ENCODE results near the gene CCDC159.
A peak's percentile ranks its signal among the peaks of the same experiment; 100 is the strongest.

DNA sequence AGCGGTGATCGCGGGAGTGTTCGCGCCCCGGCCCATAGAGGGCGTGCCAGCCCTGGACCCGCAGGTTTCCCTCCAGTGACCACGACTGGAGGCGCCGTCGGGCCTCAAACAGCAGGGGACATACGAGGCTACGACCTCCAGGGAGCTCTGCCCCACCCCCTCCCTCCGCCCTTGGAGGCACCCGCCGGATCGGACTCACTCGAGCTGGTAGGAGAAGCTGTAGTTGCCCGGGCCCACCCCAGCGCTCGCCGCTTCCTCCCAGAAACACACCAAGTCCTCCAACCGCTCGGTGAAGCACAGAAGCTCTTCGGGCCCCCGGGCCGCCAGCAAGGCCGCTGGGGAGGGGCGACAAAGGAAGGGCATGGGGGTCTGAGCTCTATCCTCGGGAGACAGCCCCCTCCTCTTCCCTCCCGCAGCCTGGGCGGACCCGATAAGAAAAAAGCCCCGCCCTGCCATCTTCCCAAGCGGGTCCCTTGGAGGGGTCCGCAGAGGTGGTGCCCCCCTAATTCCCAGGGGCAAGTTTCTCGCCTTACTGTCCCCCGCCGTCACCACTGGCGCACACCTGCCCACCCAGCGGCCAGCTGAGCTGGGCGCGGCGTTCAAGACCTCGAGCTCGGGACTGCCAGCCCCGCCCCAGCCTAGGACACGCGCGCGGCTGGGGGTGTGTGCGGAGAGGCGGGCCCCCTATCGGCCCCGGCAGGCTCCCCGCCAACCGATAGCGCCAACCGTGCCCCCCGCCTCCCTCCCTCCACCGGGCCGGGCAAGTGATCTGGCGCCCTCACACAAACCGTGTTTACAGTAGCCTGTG lies 36.8 kb downstream of the CCDC159 start:
- TF ChIP-seq, protein P1, sequence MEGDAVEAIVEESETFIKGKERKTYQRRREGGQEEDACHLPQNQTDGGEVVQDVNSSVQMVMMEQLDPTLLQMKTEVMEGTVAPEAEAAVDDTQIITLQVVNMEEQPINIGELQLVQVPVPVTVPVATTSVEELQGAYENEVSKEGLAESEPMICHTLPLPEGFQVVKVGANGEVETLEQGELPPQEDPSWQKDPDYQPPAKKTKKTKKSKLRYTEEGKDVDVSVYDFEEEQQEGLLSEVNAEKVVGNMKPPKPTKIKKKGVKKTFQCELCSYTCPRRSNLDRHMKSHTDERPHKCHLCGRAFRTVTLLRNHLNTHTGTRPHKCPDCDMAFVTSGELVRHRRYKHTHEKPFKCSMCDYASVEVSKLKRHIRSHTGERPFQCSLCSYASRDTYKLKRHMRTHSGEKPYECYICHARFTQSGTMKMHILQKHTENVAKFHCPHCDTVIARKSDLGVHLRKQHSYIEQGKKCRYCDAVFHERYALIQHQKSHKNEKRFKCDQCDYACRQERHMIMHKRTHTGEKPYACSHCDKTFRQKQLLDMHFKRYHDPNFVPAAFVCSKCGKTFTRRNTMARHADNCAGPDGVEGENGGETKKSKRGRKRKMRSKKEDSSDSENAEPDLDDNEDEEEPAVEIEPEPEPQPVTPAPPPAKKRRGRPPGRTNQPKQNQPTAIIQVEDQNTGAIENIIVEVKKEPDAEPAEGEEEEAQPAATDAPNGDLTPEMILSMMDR (IDR thresholded peaks at IDR 0.05) = peak; percentile 20 to 53 (median 29)
- TF ChIP-seq POLR2A (IDR thresholded peaks at IDR 0.05) (no peak), POLR2AphosphoS5 (IDR thresholded peaks at IDR 0.05) (no peak)
